ENCODE measurements around the gene PAAF1.
"Not testable (repeated sequence)": the region's sequence is repeated elsewhere in the genome, so short reads cannot be mapped to it uniquely, and the experiment has no call there.

The PAAF1 gene

GRCh38 chr11:73883856-73884255, 7.1 kb downstream of the PAAF1 start:
- DNase-seq, result no peak

GRCh38 chr11:73888244-73888643, 11.4 kb downstream of the PAAF1 start:
- no peak for DNase-seq

- DNase-seq, result no peak
These were observed 12.2 kb downstream of the PAAF1 start for GRCh38 chr11:73889019-73889418.

GRCh38 chr11:73889536-73889935, 12.7 kb downstream of the PAAF1 start:
- no peak for DNase-seq

- no peak for DNase-seq
These were observed 16.2 kb downstream of the PAAF1 start for GRCh38 chr11:73893041-73893440.

- no peak for DNase-seq
These were observed 18.0 kb downstream of the PAAF1 start for GRCh38 chr11:73894725-73895335.

- DNase-seq, result no peak
These were observed 25.5 kb downstream of the PAAF1 start for GRCh38 chr11:73902303-73902702.

- DNase-seq, result no peak
These were observed 30.4 kb downstream of the PAAF1 start for GRCh38 chr11:73907191-73907590.

- DNase-seq, result no peak
These were observed 35.2 kb downstream of the PAAF1 start for GRCh38 chr11:73912026-73912425.

GRCh38 chr11:73913472-73913871, 36.7 kb downstream of the PAAF1 start:
- DNase-seq, result no peak

GRCh38 chr11:73914284-73914683, 37.5 kb downstream of the PAAF1 start:
- no peak for DNase-seq

GRCh38 chr11:73916435-73916834, 39.6 kb downstream of the PAAF1 start:
- DNase-seq, result no peak

GRCh38 chr11:73921180-73921579, 44.4 kb downstream of the PAAF1 start:
- DNase-seq, result no peak

GRCh38 chr11:73929388-73929787, 52.6 kb downstream of the PAAF1 start:
- no peak for DNase-seq

GRCh38 chr11:73931039-73931645, 54.3 kb downstream of the PAAF1 start:
- peak; percentile 60 for DNase-seq

- no peak for DNase-seq
These were observed 55.2 kb downstream of the PAAF1 start for GRCh38 chr11:73931951-73932350.

GRCh38 chr11:73932781-73933180, 56.0 kb downstream of the PAAF1 start:
- no peak for DNase-seq

- not testable (repeated sequence) for DNase-seq
These were observed 59.2 kb downstream of the PAAF1 start for GRCh38 chr11:73936047-73936446.

GRCh38 chr11:73939096-73939495, 62.3 kb downstream of the PAAF1 start:
- peak; percentile 61 for DNase-seq

- DNase-seq, result no peak
These were observed 64.2 kb downstream of the PAAF1 start for GRCh38 chr11:73940801-73941570.

- no peak for DNase-seq
These were observed 65.2 kb downstream of the PAAF1 start for GRCh38 chr11:73942010-73942409.

GRCh38 chr11:73944085-73944484, 67.3 kb downstream of the PAAF1 start:
- no peak for DNase-seq

- no peak for DNase-seq
These were observed 68.1 kb downstream of the PAAF1 start for GRCh38 chr11:73944901-73945300.

GRCh38 chr11:73945396-73945795, 68.6 kb downstream of the PAAF1 start:
- DNase-seq, result no peak
